ENCODE results near the gene CD99. TPM values are rescaled to one million over a fixed set of nuclear protein-coding genes. Genes with fewer than 3 reads are reported as not detected.

The CD99 gene
- total RNA-seq, 1 experiment from 2014 or later = 92.1 TPM

- peaks cover 11 to 14% of the 10 kb centered on the region in 2 experiments for H3K4me1 Mint-ChIP-seq
- peaks cover 27% of the 10 kb centered on the region for H3K27me3 Mint-ChIP-seq (ENCODE audit: low read depth)
- Histone ChIP-seq H3K9me3 (ENCODE audit: control insufficient read depth, low read depth, low read length) (no peaks in the 10 kb centered on the region), H3K23me2 (ENCODE audit: insufficient read length, low read depth, low read length, poor library complexity, severe bottlenecking) (no peaks in the 10 kb centered on the region), H2BK5ac (ENCODE audit: insufficient read length, low read length) (no peak overlapping the region), H2BK20ac (ENCODE audit: low read depth, low read length, poor library complexity, severe bottlenecking) (no peak overlapping the region), H2AK5ac (ENCODE audit: insufficient read length, low read length) (no peak overlapping the region), H3K4me2 (ENCODE audit: insufficient read depth, insufficient read length, low read length) (no peak overlapping the region), H2BK120ac (ENCODE audit: low read depth, low read length, poor library complexity, severe bottlenecking) (no peak overlapping the region), H3K14ac (ENCODE audit: insufficient read depth, low read length) (no peak overlapping the region), H4K20me1 (ENCODE audit: control insufficient read depth, insufficient read depth, insufficient read length) (no peaks in the 10 kb centered on the region), H3K23ac (ENCODE audit: insufficient read length, low read depth, low read length) (no peak overlapping the region), H3K79me1 (ENCODE audit: insufficient read depth, low read depth, low read length, poor library complexity, severe bottlenecking) (no peaks in the 10 kb centered on the region), H3K27ac (ENCODE audit: insufficient read length, low read depth, low read length) (no peak overlapping the region), H3K9ac (ENCODE audit: extremely low read depth, insufficient read length, low read length) (no peak overlapping the region), H2BK12ac (ENCODE audit: insufficient read length, low read depth, low read length) (no peak overlapping the region), H3K79me2 (ENCODE audit: insufficient read depth, low read length) (no peaks in the 10 kb centered on the region), H3K4ac (ENCODE audit: low read depth, low read length) (no peak overlapping the region), H3K18ac (ENCODE audit: insufficient read length, low read depth, low read length) (no peak overlapping the region), H3K56ac (ENCODE audit: insufficient read length, low read depth, low read length) (no peak overlapping the region), H4K8ac (replicated peaks; ENCODE audit: insufficient read length, low read depth, low read length) (no peak overlapping the region), H4K91ac (ENCODE audit: insufficient read length, low read depth, low read length) (no peak overlapping the region), H3K27me3 (ENCODE audit: insufficient read depth, low read length) (no peaks in the 10 kb centered on the region), H3K4me1 (ENCODE audit: insufficient read depth, low read length) (no peaks in the 10 kb centered on the region), H3T11ph (ENCODE audit: low read length) (no peak overlapping the region), H2AFZ (ENCODE audit: low read length) (no peak overlapping the region), H4K5ac (ENCODE audit: insufficient read length, low read depth, low read length) (no peak overlapping the region), H2BK15ac (ENCODE audit: low read depth, low read length) (no peak overlapping the region)
- no peak overlapping the region for H3K4me3 Mint-ChIP-seq
- H3K36me3 Mint-ChIP-seq (ENCODE audit: insufficient read depth in 1 of 3, low read depth in 3 of 3) = no peaks in the 10 kb centered on the region; a peak in 1 of 7 replicates
- H3K27ac Mint-ChIP-seq = no peak overlapping the region
- DNase-seq = no peak
- no peak for TF ChIP-seq CTCF (conservative IDR thresholded peaks at IDR 0.05)
- WGBS (ENCODE audit: extremely low coverage, insufficient read length, low lambda C conversion rate) = no CpG with 5 or more reads among the region's 5 CpGs
- H3K9me3 Mint-ChIP-seq = no peaks in the 10 kb centered on the region; a peak in 1 of 5 replicates
These were observed 5.2 kb upstream of the CD99 start for GRCh38 chrX:2685886-2686285.
